ENCODE measurements around the gene RER1. TPM values are rescaled to one million over a fixed set of nuclear protein-coding genes. Genes with fewer than 3 reads are reported as not detected.
"Not testable (repeated sequence)": the region's sequence is repeated elsewhere in the genome, so short reads cannot be mapped to it uniquely, and the experiment has no call there.

RER1 gene
- total RNA-seq, 4 donors from 2014 or later: 51.1 to 60.5 (median 55.4) TPM

DNA sequence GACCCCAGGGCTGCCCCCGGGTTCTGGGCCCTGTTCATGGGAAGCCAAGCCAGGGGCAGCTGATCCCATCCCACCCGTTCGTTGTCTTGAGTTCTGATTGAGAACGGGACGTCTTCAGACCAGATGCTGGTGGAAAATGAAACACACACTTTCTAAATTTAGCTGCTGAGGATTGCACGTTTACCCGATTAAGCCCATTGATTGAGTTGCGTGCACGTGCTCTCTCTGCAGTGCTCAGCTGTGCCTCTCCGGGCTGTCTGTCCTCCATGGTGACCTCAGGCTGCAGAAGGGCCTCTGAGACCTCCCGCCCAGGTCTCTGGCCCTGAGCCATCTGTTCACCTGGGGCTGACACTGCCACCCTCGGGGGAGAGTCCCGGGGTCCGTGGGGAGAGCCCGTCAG lies 47.7 kb downstream of the RER1 start:
- H3K4me1 ChIP-seq: no peaks in the 10 kb centered on the region
- no peak overlapping the region for H3K4me3 ChIP-seq
- DNase-seq: no peak
- in situ Hi-C loops (cut with MboI; ENCODE audit: low sequenced_read_pairs in 4 of 4) (no loop called here), intact Hi-C loops (cut with DNase I; ENCODE audit: low total_unique reads) (no loop called here)
- no peak overlapping the region for H3K27ac ChIP-seq
- H3K9me3 ChIP-seq: no peaks in the 10 kb centered on the region
- no peak for ATAC-seq
- peaks cover 34 to 47% (median 35%) of the 10 kb centered on the region in 3 donors for H3K27me3 ChIP-seq
- TF ChIP-seq POLR2A (IDR thresholded peaks at IDR 0.05) (no peak), CTCF (IDR thresholded peaks at IDR 0.05 in 4 of 5, conservative IDR thresholded peaks at IDR 0.05 in 1 of 5) (no peak)
- H3K36me3 ChIP-seq: no peaks in the 10 kb centered on the region

- intact Hi-C loops (cut with DNase I; ENCODE audit: low total_unique reads); H3K4me3 ChIP-seq; in situ Hi-C loops (cut with MboI; ENCODE audit: low sequenced_read_pairs in 4 of 4); H3K9me3 ChIP-seq; ATAC-seq; H3K27ac ChIP-seq; H3K36me3 ChIP-seq; H3K4me1 ChIP-seq: not testable (repeated sequence)
- peak in 1 of 2 donors; percentile 16 for DNase-seq
- H3K27me3 ChIP-seq: peaks cover 37 to 49% (median 42%) of the 10 kb centered on the region in 3 donors
Measured at GRCh38 chr1:2440346-2440745, 48.7 kb downstream of the RER1 start.

DNA sequence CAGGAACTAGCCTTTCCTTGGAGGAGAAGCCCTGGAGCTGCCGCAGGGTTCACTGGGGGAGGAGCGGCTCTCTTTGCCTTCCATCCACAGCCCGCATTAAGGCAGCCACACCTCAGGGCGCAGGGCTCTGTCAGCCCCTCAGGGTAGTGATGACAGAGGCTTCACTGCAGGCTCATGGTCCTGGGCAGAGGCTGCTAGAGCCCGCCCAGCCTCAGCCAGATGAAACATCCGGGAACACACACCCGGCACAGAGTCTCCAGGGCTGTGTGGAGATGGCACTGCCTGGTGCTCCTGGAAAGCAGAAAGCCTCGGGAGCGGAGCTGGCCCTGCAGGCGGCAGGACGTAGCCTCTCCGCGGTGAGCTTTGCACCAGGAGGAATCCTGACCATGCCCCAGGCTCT lies 50.1 kb downstream of the RER1 start:
- no peak for ATAC-seq
- no peaks in the 10 kb centered on the region for H3K9me3 ChIP-seq
- TF ChIP-seq CTCF (IDR thresholded peaks at IDR 0.05 in 4 of 5, conservative IDR thresholded peaks at IDR 0.05 in 1 of 5) (no peak), POLR2A (IDR thresholded peaks at IDR 0.05) (no peak)
- H3K27ac ChIP-seq: no peak overlapping the region
- intact Hi-C loops (cut with DNase I; ENCODE audit: low total_unique reads): no loop called here
- H3K36me3 ChIP-seq: no peaks in the 10 kb centered on the region
- H3K4me1 ChIP-seq: no peaks in the 10 kb centered on the region
- no peak for DNase-seq
- no peak overlapping the region for H3K4me3 ChIP-seq
- in situ Hi-C loops (cut with MboI; ENCODE audit: low sequenced_read_pairs in 4 of 4): no loop called here
- H3K27me3 ChIP-seq: peaks cover 37 to 59% (median 48%) of the 10 kb centered on the region in 3 donors

DNA sequence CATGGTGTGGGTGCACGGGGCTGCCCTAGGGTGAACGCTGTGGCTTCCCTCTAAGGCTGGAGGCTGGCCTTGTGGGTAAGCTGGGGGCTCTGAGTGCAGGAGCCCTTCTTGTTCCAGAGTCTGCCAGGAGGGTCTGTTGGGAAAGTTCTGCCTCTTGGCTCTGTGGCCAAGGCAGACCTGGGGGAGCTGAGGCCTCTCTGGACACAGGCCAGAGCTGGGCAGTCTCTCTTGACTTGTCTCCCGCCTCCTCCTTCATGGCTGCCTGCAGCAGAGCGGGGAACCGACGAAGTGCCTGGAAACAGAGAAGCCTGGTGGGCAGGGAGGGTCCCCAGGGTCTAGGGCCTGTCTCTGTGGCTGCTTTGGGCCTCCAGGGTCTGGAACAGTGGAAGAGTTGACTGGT lies 51.0 kb downstream of the RER1 start:
- H3K9me3 ChIP-seq: no peaks in the 10 kb centered on the region
- H3K4me3 ChIP-seq: no peak overlapping the region
- H3K36me3 ChIP-seq: no peaks in the 10 kb centered on the region
- no peak for DNase-seq
- ATAC-seq: no peak
- in situ Hi-C loops (cut with MboI; ENCODE audit: low sequenced_read_pairs in 4 of 4) (no loop called here), intact Hi-C loops (cut with DNase I; ENCODE audit: low total_unique reads) (no loop called here)
- H3K4me1 ChIP-seq: no peaks in the 10 kb centered on the region
- peaks cover 37 to 68% (median 51%) of the 10 kb centered on the region in 3 donors for H3K27me3 ChIP-seq
- no peak for TF ChIP-seq CTCF (IDR thresholded peaks at IDR 0.05 in 4 of 5, conservative IDR thresholded peaks at IDR 0.05 in 1 of 5)
- no peak for TF ChIP-seq POLR2A (IDR thresholded peaks at IDR 0.05)
- H3K27ac ChIP-seq: no peak overlapping the region

DNA sequence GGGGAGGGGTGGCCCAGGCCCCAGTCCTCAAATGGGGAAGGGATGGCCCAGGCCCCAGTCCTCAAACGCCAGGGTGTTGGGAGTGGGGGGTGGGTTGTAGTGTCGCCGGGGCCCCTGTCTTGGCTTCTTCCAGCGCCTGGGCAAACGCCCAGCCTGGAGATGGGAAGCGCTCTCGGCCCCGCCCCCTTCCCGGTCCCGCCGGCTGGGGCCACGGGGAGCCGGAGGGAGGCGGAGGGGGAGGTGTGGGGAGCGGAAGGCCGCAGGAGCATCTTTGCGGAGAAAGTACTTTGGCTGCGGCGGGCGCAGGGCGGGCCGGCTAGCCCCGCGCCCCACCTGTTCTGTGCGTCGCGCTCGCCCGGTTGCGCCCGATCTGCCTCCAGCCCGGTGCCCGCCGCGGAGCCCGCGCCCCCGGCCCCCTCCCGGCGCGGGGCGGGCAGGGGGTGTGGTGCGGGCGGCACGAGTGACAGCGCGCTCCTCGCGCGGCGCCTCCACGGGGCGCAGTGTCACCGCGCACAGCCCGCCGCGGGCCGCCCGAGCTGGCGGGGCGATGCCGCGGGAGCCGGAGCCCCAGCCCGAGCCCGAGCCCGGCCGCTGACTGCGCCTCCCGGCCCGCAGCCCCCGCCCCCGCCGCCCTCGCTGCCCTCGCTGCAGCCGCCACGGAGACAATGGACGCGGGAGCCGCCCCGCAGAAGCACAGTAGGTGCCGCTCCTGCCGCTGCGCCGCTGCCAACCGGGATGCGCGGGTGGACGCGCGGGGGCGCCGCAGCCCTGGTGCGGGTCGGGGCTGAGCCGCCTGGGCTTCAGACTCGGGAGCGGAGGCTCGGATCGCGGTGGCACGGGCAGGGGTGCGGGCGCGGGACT lies 51.9 kb downstream of the RER1 start:
- intact Hi-C loops (cut with DNase I; ENCODE audit: low total_unique reads): no loop called here
- no peak for ATAC-seq
- peaks cover 37 to 72% (median 54%) of the 10 kb centered on the region in 3 donors for H3K27me3 ChIP-seq
- in situ Hi-C loops (cut with MboI; ENCODE audit: low sequenced_read_pairs in 4 of 4): no loop called here
- H3K27ac ChIP-seq: no peak overlapping the region
- no peaks in the 10 kb centered on the region for H3K9me3 ChIP-seq
- H3K36me3 ChIP-seq: no peaks in the 10 kb centered on the region
- TF ChIP-seq POLR2A (IDR thresholded peaks at IDR 0.05) (no peak), CTCF (IDR thresholded peaks at IDR 0.05 in 4 of 5, conservative IDR thresholded peaks at IDR 0.05 in 1 of 5) (no peak)
- no peaks in the 10 kb centered on the region for H3K4me1 ChIP-seq
- no peak overlapping the region for H3K4me3 ChIP-seq
- DNase-seq: no peak

Data from gastrocnemius medialis (tissue), 4 donors.